Kidney (tissue), 14 donors: ENCODE results near the gene PPIE. TPM values are rescaled to one million over a fixed set of nuclear protein-coding genes. Genes with fewer than 3 reads are reported as not detected.

Experiments used
- DNase-seq, 5 donors: peaks; one replicate each; pipeline ENCODE4 v3.0.0-alpha.2; 2013 to 2020
- FAIRE-seq: peaks from 2 replicates; lab custom pipeline; 2012; peaks lifted over from hg19 to GRCh38; lab: Jason Lieb, UNC
- H3K27ac ChIP-seq, 2 donors: one replicate each; pipeline ENCODE4 v1.7.0; 2013; ENCODE audit warnings: low read depth in 2 of 2, low read length in 2 of 2, inconsistent platforms in 1 of 2
- H3K27me3 ChIP-seq: one replicate; pipeline ENCODE4 v1.7.1; 2013; ENCODE audit warnings: low read length, inconsistent platforms; ENCODE audit not compliant: control insufficient read depth, insufficient read depth
- H3K36me3 ChIP-seq, 3 donors: one replicate each; pipeline versions ENCODE4 v1.7.0 to v1.7.1; 2013; ENCODE audit warnings: low read length in 3 of 3, control low read depth in 1 of 3, inconsistent platforms in 1 of 3; ENCODE audit not compliant: insufficient read depth in 3 of 3, control insufficient read depth in 2 of 3
- H3K4me1 ChIP-seq, 3 donors: one replicate each; pipeline versions ENCODE4 v1.7.0 to v1.7.1; 2013; ENCODE audit warnings: low read length in 3 of 3, inconsistent platforms in 1 of 3, low read depth in 1 of 3; ENCODE audit not compliant: control insufficient read depth in 2 of 3, insufficient read depth in 2 of 3
- H3K4me3 ChIP-seq, 3 donors: one replicate each; pipeline versions ENCODE4 v1.7.0 to v1.8.1; 2013; ENCODE audit warnings: low read length in 3 of 3, control low read depth in 1 of 3, inconsistent platforms in 1 of 3
- H3K9ac ChIP-seq, 3 donors: one replicate each; pipeline versions ENCODE4 v1.7.0 to v1.7.1; 2013; ENCODE audit warnings: low read length in 3 of 3, control low read depth in 1 of 3, inconsistent platforms in 1 of 3
- H3K9me3 ChIP-seq, 3 donors: one replicate each; pipeline versions ENCODE4 v1.7.0 to v1.7.1; 2013; ENCODE audit warnings: low read length in 3 of 3, control low read depth in 1 of 3, inconsistent platforms in 1 of 3; ENCODE audit not compliant: control insufficient read depth in 2 of 3, insufficient read depth in 1 of 3
- CTCF ChIP-seq: IDR thresholded peaks from 3 replicates; pipeline ENCODE4 v1.5.1; 2012; ENCODE audit warnings: mild to moderate bottlenecking, moderate library complexity, borderline replicate concordance; ENCODE audit not compliant: insufficient read depth; ENCODE audit errors: extremely low read depth
- intact Hi-C: fragments of 100-400 bp; cut with DNase I; formaldehyde crosslinking; loops from one replicate; pipeline ENCODE4 v1.11.1; 2022
- polyA plus RNA-seq: library from polyadenylated mRNA; stranded (reverse); fragments of 350-450 nt; fragmentation: Illumina TruSeq; extraction: RNeasy Lipid Tissue Mini Kit (QIAGEN cat#74804); gene quantifications from one replicate; pipeline ENCODE4 v1.2.3, GENCODE V29; 2014; ENCODE audit warnings: low read depth, low replicate concordance; ENCODE audit not compliant: insufficient read depth
- total RNA-seq: library from RNA; stranded (reverse); fragmentation: NEBNext Ultra II Directional; extraction: Animal tissue kit (Norgen Biotek cat#: 25700); gene quantifications from one replicate; pipeline ENCODE4 v1.2.1, GENCODE V29; 2021
- donor health status: control.
- donor health status: control.
- donor health status: control.
- donor health status: control.
- donor health status: control.
- donor health status: DM: yes; HTN: yes; CAD: no.
- donor health status: Normal renal cell carcinoma (clear cell type).

Gene PPIE
- total and polyA plus RNA-seq, 2 donors from 2014 or later = 52.0 to 58.6 TPM

- DNase-seq = no peak
- Histone ChIP-seq H3K27ac (no peak overlapping the region), H3K9me3 (no peaks in the 10 kb centered on the region), H3K9ac (no peak overlapping the region), H3K4me1 (peaks cover 0 to 7% (median 0%) of the 10 kb centered on the region in 3 donors), H3K4me3 (no peak overlapping the region), H3K36me3 (no peaks in the 10 kb centered on the region), H3K27me3 (peaks cover 15% of the 10 kb centered on the region)
- intact Hi-C loops = no loop called here
- no peak for FAIRE-seq
- no peak for TF ChIP-seq CTCF
Observed at GRCh38 chr1:39696448-39696847, 42.2 kb upstream of the PPIE start.

- H3K27ac ChIP-seq = no peak overlapping the region
- no peak overlapping the region for H3K4me3 ChIP-seq
- peaks cover 0 to 11% (median 0%) of the 10 kb centered on the region in 3 donors for H3K4me1 ChIP-seq
- H3K9ac ChIP-seq = no peak overlapping the region
- no peak for TF ChIP-seq CTCF
- DNase-seq = peak in 1 of 5 donors; percentile 13
- H3K27me3 ChIP-seq = peaks cover 3% of the 10 kb centered on the region
- FAIRE-seq = no peak
- H3K9me3 ChIP-seq = no peaks in the 10 kb centered on the region
- H3K36me3 ChIP-seq = no peaks in the 10 kb centered on the region
- intact Hi-C loops = no loop called here
Observed at GRCh38 chr1:39698568-39698967, 40.1 kb upstream of the PPIE start.

GRCh38 chr1:39699419-39699818 is 39.3 kb upstream of the PPIE start:
- FAIRE-seq (no peak), DNase-seq (no peak)
- intact Hi-C loops = no loop called here
- Histone ChIP-seq H3K4me1 (peaks cover 0 to 11% (median 0%) of the 10 kb centered on the region in 3 donors), H3K27me3 (peaks cover 3% of the 10 kb centered on the region), H3K27ac (no peak overlapping the region), H3K9ac (no peak overlapping the region), H3K36me3 (no peaks in the 10 kb centered on the region), H3K9me3 (no peaks in the 10 kb centered on the region), H3K4me3 (no peak overlapping the region)
- TF ChIP-seq CTCF = no peak

- Histone ChIP-seq H3K4me1 (peaks cover 0 to 11% (median 0%) of the 10 kb centered on the region in 3 donors), H3K27me3 (no peaks in the 10 kb centered on the region), H3K27ac (no peak overlapping the region), H3K36me3 (no peaks in the 10 kb centered on the region), H3K4me3 (no peak overlapping the region), H3K9me3 (no peaks in the 10 kb centered on the region), H3K9ac (no peak overlapping the region)
- TF ChIP-seq CTCF = no peak
- intact Hi-C loops = no loop called here
- no peak for FAIRE-seq
- no peak for DNase-seq
Observed at GRCh38 chr1:39700348-39700747, 38.3 kb upstream of the PPIE start.
